H1 (cell line): ENCODE results near the gene SNAPIN. TPM values are rescaled to one million over a fixed set of nuclear protein-coding genes. Genes with fewer than 3 reads are reported as not detected.

ENCODE experiments used
- CREB1 ChIP-seq: IDR thresholded peaks from 2 replicates; pipeline ENCODE4 v1.6.1; 2012; ENCODE audit warnings: inconsistent platforms
- KDM1A ChIP-seq: fragments of 200-600, 300-600 bp; sonication (generic); IDR thresholded peaks from 2 replicates; pipeline ENCODE4 v1.7.1; 2016; ENCODE audit warnings: mild to moderate bottlenecking, low read length, borderline replicate concordance
- NRF1 ChIP-seq: IDR thresholded peaks from 2 replicates; pipeline ENCODE4 v1.6.1; 2011; ENCODE audit warnings: mild to moderate bottlenecking, low read depth, low read length, improper control_type of control experiment
- POU5F1 ChIP-seq: IDR thresholded peaks from 2 replicates; pipeline ENCODE4 v1.6.1; 2011; ENCODE audit warnings: low read depth, mild to moderate bottlenecking, low read length, moderate library complexity
- SRF ChIP-seq: IDR thresholded peaks from 2 replicates; pipeline ENCODE4 v1.6.1; 2011; ENCODE audit warnings: mild to moderate bottlenecking, low read depth, low read length, moderate library complexity
- TAF7 ChIP-seq: optimal IDR thresholded peaks from 2 replicates; pipeline ENCODE3; 2011; ENCODE audit warnings: low read depth, mild to moderate bottlenecking, inconsistent platforms, low read length, moderate library complexity, borderline replicate concordance
- polyA plus RNA-seq, 7 experiments: library from polyadenylated mRNA; depleted of rRNA in 3 of 7; stranded (reverse) in 5 of 7; unstranded in 2 of 7; fragments of >200 nt in 5 of 7; fragments of 200-250 nt in 2 of 7; gene quantifications; 1 replicate in 5 of 7; 2 replicates in 1 of 7; 4 replicates in 1 of 7; pipeline versions ENCODE4 v1.2.1 to v1.2.3, GENCODE V29; 2011 to 2013; ENCODE audit warnings: missing spikeins in 2 of 7, mixed read lengths in 2 of 7
- total RNA-seq: library from RNA; stranded (reverse); fragmentation: NEBNext Ultra II Directional; extraction: Animal tissue kit (Norgen Biotek cat#: 25700); gene quantifications from 2 replicates; pipeline ENCODE4 v1.2.1, GENCODE V29; 2021
- TF ChIP-seq, protein P1 (sequence below): fragments of 300-600 bp; sonication (generic); IDR thresholded peaks from 2 replicates; pipeline ENCODE4 v1.7.1; 2012; ENCODE audit warnings: low read length, moderate library complexity, mild to moderate bottlenecking, inconsistent platforms; ENCODE audit not compliant: insufficient replicate concordance
- TF ChIP-seq, protein P2 (sequence below): IDR thresholded peaks from 2 replicates; pipeline ENCODE4 v1.6.1; 2011; ENCODE audit warnings: low read depth, mild to moderate bottlenecking, low read length; ENCODE audit not compliant: insufficient read depth

The SNAPIN gene
- total and polyA plus RNA-seq, 2 of the 8 experiments (the other 6 are each of a cell fraction or from before 2014, with no cell fraction given) = 25.7 to 31.1 TPM

GRCh38 chr1:153652805-153653500 lies 5.5 kb upstream of the SNAPIN start (continued):
- TF ChIP-seq, protein P1, sequence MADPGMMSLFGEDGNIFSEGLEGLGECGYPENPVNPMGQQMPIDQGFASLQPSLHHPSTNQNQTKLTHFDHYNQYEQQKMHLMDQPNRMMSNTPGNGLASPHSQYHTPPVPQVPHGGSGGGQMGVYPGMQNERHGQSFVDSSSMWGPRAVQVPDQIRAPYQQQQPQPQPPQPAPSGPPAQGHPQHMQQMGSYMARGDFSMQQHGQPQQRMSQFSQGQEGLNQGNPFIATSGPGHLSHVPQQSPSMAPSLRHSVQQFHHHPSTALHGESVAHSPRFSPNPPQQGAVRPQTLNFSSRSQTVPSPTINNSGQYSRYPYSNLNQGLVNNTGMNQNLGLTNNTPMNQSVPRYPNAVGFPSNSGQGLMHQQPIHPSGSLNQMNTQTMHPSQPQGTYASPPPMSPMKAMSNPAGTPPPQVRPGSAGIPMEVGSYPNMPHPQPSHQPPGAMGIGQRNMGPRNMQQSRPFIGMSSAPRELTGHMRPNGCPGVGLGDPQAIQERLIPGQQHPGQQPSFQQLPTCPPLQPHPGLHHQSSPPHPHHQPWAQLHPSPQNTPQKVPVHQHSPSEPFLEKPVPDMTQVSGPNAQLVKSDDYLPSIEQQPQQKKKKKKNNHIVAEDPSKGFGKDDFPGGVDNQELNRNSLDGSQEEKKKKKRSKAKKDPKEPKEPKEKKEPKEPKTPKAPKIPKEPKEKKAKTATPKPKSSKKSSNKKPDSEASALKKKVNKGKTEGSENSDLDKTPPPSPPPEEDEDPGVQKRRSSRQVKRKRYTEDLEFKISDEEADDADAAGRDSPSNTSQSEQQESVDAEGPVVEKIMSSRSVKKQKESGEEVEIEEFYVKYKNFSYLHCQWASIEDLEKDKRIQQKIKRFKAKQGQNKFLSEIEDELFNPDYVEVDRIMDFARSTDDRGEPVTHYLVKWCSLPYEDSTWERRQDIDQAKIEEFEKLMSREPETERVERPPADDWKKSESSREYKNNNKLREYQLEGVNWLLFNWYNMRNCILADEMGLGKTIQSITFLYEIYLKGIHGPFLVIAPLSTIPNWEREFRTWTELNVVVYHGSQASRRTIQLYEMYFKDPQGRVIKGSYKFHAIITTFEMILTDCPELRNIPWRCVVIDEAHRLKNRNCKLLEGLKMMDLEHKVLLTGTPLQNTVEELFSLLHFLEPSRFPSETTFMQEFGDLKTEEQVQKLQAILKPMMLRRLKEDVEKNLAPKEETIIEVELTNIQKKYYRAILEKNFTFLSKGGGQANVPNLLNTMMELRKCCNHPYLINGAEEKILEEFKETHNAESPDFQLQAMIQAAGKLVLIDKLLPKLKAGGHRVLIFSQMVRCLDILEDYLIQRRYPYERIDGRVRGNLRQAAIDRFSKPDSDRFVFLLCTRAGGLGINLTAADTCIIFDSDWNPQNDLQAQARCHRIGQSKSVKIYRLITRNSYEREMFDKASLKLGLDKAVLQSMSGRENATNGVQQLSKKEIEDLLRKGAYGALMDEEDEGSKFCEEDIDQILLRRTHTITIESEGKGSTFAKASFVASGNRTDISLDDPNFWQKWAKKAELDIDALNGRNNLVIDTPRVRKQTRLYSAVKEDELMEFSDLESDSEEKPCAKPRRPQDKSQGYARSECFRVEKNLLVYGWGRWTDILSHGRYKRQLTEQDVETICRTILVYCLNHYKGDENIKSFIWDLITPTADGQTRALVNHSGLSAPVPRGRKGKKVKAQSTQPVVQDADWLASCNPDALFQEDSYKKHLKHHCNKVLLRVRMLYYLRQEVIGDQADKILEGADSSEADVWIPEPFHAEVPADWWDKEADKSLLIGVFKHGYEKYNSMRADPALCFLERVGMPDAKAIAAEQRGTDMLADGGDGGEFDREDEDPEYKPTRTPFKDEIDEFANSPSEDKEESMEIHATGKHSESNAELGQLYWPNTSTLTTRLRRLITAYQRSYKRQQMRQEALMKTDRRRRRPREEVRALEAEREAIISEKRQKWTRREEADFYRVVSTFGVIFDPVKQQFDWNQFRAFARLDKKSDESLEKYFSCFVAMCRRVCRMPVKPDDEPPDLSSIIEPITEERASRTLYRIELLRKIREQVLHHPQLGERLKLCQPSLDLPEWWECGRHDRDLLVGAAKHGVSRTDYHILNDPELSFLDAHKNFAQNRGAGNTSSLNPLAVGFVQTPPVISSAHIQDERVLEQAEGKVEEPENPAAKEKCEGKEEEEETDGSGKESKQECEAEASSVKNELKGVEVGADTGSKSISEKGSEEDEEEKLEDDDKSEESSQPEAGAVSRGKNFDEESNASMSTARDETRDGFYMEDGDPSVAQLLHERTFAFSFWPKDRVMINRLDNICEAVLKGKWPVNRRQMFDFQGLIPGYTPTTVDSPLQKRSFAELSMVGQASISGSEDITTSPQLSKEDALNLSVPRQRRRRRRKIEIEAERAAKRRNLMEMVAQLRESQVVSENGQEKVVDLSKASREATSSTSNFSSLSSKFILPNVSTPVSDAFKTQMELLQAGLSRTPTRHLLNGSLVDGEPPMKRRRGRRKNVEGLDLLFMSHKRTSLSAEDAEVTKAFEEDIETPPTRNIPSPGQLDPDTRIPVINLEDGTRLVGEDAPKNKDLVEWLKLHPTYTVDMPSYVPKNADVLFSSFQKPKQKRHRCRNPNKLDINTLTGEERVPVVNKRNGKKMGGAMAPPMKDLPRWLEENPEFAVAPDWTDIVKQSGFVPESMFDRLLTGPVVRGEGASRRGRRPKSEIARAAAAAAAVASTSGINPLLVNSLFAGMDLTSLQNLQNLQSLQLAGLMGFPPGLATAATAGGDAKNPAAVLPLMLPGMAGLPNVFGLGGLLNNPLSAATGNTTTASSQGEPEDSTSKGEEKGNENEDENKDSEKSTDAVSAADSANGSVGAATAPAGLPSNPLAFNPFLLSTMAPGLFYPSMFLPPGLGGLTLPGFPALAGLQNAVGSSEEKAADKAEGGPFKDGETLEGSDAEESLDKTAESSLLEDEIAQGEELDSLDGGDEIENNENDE = no peak
- TF ChIP-seq TAF7 = no peak
- TF ChIP-seq SRF = no peak
- TF ChIP-seq KDM1A = no peak
- no peak for TF ChIP-seq CREB1
- TF ChIP-seq, protein P2, sequence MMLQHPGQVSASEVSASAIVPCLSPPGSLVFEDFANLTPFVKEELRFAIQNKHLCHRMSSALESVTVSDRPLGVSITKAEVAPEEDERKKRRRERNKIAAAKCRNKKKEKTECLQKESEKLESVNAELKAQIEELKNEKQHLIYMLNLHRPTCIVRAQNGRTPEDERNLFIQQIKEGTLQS = no peak
- no peak for TF ChIP-seq POU5F1
- no peak for TF ChIP-seq NRF1
